ENCODE measurements around the gene LENG9.

DNA sequence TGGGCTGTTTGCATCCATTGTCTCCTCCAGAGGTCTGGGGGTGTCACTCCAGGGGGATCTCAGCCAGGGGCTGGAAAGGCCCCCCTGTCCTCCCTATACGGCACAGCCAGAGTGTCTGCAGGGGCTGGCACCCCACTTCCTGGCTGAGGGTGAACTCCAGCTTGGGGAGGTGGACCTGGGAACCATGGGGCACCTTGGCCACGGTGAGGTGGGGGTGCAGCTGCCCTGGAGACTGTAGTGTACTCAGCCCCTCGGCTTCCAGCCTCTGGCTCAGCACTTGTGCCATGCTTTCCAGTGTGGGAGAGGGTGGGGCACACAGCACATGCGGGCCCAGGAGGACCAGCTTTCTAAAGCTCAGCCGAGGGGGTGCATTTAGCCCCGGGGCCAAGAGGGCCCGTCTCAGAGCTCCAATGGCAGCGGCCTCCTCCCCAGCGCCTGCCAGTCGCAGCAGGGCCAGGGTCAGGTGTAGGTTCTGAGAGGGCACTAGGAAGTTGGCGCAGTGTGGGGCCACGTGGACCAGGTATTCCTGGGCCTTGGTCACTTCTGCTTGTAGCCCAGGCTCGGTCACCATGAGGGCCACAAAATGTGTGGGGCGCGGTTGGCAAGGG lies 1.4 kb downstream of the LENG9 start:
- TF ChIP-seq, protein P1, sequence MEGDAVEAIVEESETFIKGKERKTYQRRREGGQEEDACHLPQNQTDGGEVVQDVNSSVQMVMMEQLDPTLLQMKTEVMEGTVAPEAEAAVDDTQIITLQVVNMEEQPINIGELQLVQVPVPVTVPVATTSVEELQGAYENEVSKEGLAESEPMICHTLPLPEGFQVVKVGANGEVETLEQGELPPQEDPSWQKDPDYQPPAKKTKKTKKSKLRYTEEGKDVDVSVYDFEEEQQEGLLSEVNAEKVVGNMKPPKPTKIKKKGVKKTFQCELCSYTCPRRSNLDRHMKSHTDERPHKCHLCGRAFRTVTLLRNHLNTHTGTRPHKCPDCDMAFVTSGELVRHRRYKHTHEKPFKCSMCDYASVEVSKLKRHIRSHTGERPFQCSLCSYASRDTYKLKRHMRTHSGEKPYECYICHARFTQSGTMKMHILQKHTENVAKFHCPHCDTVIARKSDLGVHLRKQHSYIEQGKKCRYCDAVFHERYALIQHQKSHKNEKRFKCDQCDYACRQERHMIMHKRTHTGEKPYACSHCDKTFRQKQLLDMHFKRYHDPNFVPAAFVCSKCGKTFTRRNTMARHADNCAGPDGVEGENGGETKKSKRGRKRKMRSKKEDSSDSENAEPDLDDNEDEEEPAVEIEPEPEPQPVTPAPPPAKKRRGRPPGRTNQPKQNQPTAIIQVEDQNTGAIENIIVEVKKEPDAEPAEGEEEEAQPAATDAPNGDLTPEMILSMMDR (IDR thresholded peaks at IDR 0.05): no peak
- TF ChIP-seq POLR2A (IDR thresholded peaks at IDR 0.05): no peak

Measured in testis (tissue), 2 donors.